Body of pancreas (tissue), 4 donors: ENCODE data around the gene F10. TPM values are rescaled to one million over a fixed set of nuclear protein-coding genes. Genes with fewer than 3 reads are reported as not detected.

Experiments
- ATAC-seq: fragments of 150-250 bp; one replicate; pipeline ENCODE4 v1.9.1; 2016
- DNase-seq, 4 donors: peaks; one replicate each; pipeline ENCODE4 v3.0.0-alpha.2; 2019
- H3K27ac ChIP-seq, 4 donors: fragments of 200-600 bp; sonication (generic); 1 replicate in 3 of 4; 2 replicates in 1 of 4; pipeline versions ENCODE4 v1.5.1 to v1.6.1; 2016 to 2019; ENCODE audit warnings: mild to moderate bottlenecking in 1 of 4, mixed read lengths in 1 of 4, moderate library complexity in 1 of 4
- H3K27me3 ChIP-seq, 2 donors: fragments of 200-600 bp; sonication (generic); one replicate each; pipeline ENCODE4 v1.6.0; 2016; ENCODE audit warnings: mild to moderate bottlenecking in 1 of 2
- H3K36me3 ChIP-seq, 2 donors: fragments of 200-600 bp; sonication (generic); replicated peaks in 1 of 2; 2 replicates each; pipeline ENCODE4 v1.5.1; 2016; ENCODE audit warnings: low read depth in 2 of 2; ENCODE audit not compliant: insufficient read depth in 1 of 2
- H3K4me1 ChIP-seq: fragments of 200-600 bp; sonication (generic); one replicate; pipeline ENCODE4 v1.6.0; 2016
- H3K4me3 ChIP-seq, 2 donors: fragments of 200-600 bp; sonication (generic); 1 replicate in 1 of 2; 2 replicates in 1 of 2; pipeline ENCODE4 v1.5.1; 2016 to 2019
- H3K9me3 ChIP-seq, 3 donors: fragments of 200-600 bp; sonication (generic); 1 replicate in 2 of 3; 2 replicates in 1 of 3; pipeline ENCODE4 v1.5.1; 2016
- CTCF ChIP-seq, 7 experiments: fragments of 450-650 bp in 4 of 7; fragments of 200-600 bp in 3 of 7; sonication (generic) in 3 of 7; IDR thresholded peaks; one replicate each; pipeline ENCODE4 v1.5.1; 2016 to 2019; ENCODE audit warnings: antibody characterized with exemption in 7 of 7
- POLR2A ChIP-seq, 3 donors: fragments of 450-650 bp; IDR thresholded peaks; one replicate each; pipeline ENCODE4 v1.6.1; 2016; ENCODE audit warnings: antibody characterized with exemption in 3 of 3, mild to moderate bottlenecking in 2 of 3
- WGBS, 2 donors: methylation state at CpG; one replicate each; pipeline ENCODE4 v1.1.5; 2017; 5-methylcytosine and 5-hydroxymethylcytosine counted together
- intact Hi-C: fragments of 100-400 bp; cut with DNase I; formaldehyde crosslinking; loops from one replicate; pipeline ENCODE4 v1.15.1; 2023
- total RNA-seq, 2 donors: library from RNA; depleted of rRNA; stranded (reverse); fragments of >200 nt; gene quantifications; one replicate each; pipeline ENCODE4 v1.1.0, GENCODE V29; 2016

Gene F10
- total RNA-seq, 2 donors from 2014 or later, result 2.3 to 6.7 TPM

GRCh38 chr13:113119166-113119821 lies 3.3 kb upstream of the F10 start:
- no peaks in the 10 kb centered on the region for H3K36me3 ChIP-seq
- peaks cover 6% of the 10 kb centered on the region for H3K4me1 ChIP-seq
- no peak for DNase-seq
- H3K27me3 ChIP-seq, result no peaks in the 10 kb centered on the region
- no peak for ATAC-seq
- 68 to 77% methylated on average over 13 to 16 of the region's 16 CpGs for WGBS, 2 donors
- no peak overlapping the region for H3K4me3 ChIP-seq
- TF ChIP-seq CTCF (IDR thresholded peaks at IDR 0.05), result no peak
- no peak for TF ChIP-seq POLR2A (IDR thresholded peaks at IDR 0.05)
- intact Hi-C loops, result no loop called here
- no peaks in the 10 kb centered on the region for H3K9me3 ChIP-seq
- H3K27ac ChIP-seq, result no peak overlapping the region

- ATAC-seq (no peak), DNase-seq (no peak)
- no peak overlapping the region for H3K27ac ChIP-seq
- WGBS, 2 donors, result 81 to 85% methylated on average over 7 of the region's 7 CpGs
- TF ChIP-seq CTCF (IDR thresholded peaks at IDR 0.05) (no peak), POLR2A (IDR thresholded peaks at IDR 0.05) (no peak)
- no peak overlapping the region for H3K4me3 ChIP-seq
- H3K4me1 ChIP-seq, result peaks cover 6% of the 10 kb centered on the region
- H3K36me3 ChIP-seq, result no peaks in the 10 kb centered on the region
- H3K27me3 ChIP-seq, result no peaks in the 10 kb centered on the region
- intact Hi-C loops, result no loop called here
- no peaks in the 10 kb centered on the region for H3K9me3 ChIP-seq
These were observed 2.8 kb upstream of the F10 start for GRCh38 chr13:113119822-113120189.

GRCh38 chr13:113120300-113121182 lies 2.1 kb upstream of the F10 start:
- Histone ChIP-seq H3K4me3 (no peak overlapping the region), H3K27ac (no peak overlapping the region), H3K27me3 (no peaks in the 10 kb centered on the region), H3K9me3 (no peaks in the 10 kb centered on the region), H3K36me3 (no peaks in the 10 kb centered on the region), H3K4me1 (peaks cover 6% of the 10 kb centered on the region)
- 78 to 83% methylated on average over 5 to 19 of the region's 19 CpGs for WGBS, 2 donors
- no peak for TF ChIP-seq CTCF (IDR thresholded peaks at IDR 0.05)
- intact Hi-C loops, result no loop called here
- DNase-seq, result peak in 1 of 4 donors; percentile 0
- ATAC-seq, result no peak

- intact Hi-C loops, result no loop called here
- Histone ChIP-seq H3K4me3 (no peak overlapping the region), H3K4me1 (peaks cover 6% of the 10 kb centered on the region), H3K9me3 (no peaks in the 10 kb centered on the region), H3K27me3 (no peaks in the 10 kb centered on the region), H3K36me3 (no peaks in the 10 kb centered on the region), H3K27ac (no peak overlapping the region)
- no peak for TF ChIP-seq POLR2A (IDR thresholded peaks at IDR 0.05)
- TF ChIP-seq CTCF (IDR thresholded peaks at IDR 0.05), result no peak
- ATAC-seq (no peak), DNase-seq (peak in 1 of 4 donors; percentile 1)
- 86 to 92% methylated on average over 14 to 19 of the region's 24 CpGs for WGBS, 2 donors
These were observed 1.2 kb upstream of the F10 start for GRCh38 chr13:113121183-113121927.
